Activated naive CD8-positive, alpha-beta T cell treated with anti-CD3 and anti-CD28 coated beads, Interleukin-2, amount 50 U/mL, for 24 hours (primary cell): Measurements from ENCODE around the gene GNAL.
"Not testable (repeated sequence)": the region's sequence is repeated elsewhere in the genome, so short reads cannot be mapped to it uniquely, and the experiment has no call there.

Experiments used
- ATAC-seq: fragments of 150-1000 bp; cut with Tn5 transposase; one replicate; pipeline ENCODE4 v1.10.0; 2021
- DNase-seq: peaks from one replicate; pipeline ENCODE4 v3.0.0; 2021
- H3K27ac Mint-ChIP-seq: one replicate; pipeline ENCODE4 v1.8.0; 2021; ENCODE audit warnings: mild to moderate bottlenecking, mixed read lengths
- H3K27me3 Mint-ChIP-seq: one replicate; pipeline ENCODE4 v1.8.0; 2021; ENCODE audit warnings: mixed read lengths
- H3K36me3 Mint-ChIP-seq: one replicate; pipeline ENCODE4 v1.8.0; 2021; ENCODE audit warnings: low read depth, mixed read lengths
- H3K4me1 Mint-ChIP-seq: one replicate; pipeline ENCODE4 v1.8.0; 2021; ENCODE audit warnings: mixed read lengths
- H3K4me3 Mint-ChIP-seq: one replicate; pipeline ENCODE4 v1.8.0; 2021; ENCODE audit warnings: mild to moderate bottlenecking, moderate library complexity, mixed read lengths
- H3K9me3 Mint-ChIP-seq: one replicate; pipeline ENCODE4 v1.8.0; 2021; ENCODE audit warnings: mixed read lengths

Gene GNAL

DNA sequence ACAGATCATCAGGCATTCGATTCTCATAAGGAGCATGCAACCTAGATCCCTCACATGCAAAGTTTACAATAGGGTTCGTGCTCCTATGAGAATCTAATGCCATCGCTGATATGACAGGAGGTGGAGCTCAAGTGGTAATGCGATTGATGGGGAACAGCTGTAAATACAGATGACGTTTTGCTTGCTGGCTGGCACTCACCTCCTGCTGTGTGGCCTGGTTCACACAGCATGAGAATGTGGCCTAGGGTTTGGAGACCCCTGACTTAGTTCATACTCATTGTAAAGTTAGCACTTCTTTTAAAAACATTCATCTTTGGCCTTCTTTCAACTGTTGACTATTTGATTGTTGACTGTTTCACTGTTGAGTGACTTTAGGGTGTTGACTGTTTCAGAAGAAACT, 153.5 kb downstream of the GNAL start:
- Mint-ChIP-seq H3K27ac (no peak overlapping the region), H3K4me3 (no peak overlapping the region), H3K27me3 (no peaks in the 10 kb centered on the region), H3K9me3 (no peaks in the 10 kb centered on the region), H3K4me1 (no peaks in the 10 kb centered on the region), H3K36me3 (no peaks in the 10 kb centered on the region)
- no peak for DNase-seq
- no peak for ATAC-seq

DNA sequence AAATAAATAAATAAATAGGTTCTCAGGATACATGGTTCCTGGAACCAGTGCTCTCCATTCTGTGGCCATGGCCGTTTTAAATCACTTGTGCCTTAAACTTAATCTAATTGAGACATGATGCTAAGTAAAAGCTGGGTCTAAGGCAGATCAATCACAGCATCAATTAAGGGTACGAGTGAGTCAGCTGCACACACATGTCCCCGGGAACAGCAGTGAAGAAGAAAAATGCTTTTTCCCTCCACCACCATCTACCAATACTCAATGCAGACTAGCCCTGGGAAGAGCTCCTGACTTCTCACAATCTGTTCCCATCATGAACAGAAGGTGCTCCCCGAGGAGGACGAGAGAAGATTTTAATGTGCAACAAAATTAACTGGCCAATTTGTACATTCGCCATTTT, 155.4 kb downstream of the GNAL start:
- no peaks in the 10 kb centered on the region for H3K27me3 Mint-ChIP-seq
- no peaks in the 10 kb centered on the region for H3K9me3 Mint-ChIP-seq
- no peak overlapping the region for H3K4me3 Mint-ChIP-seq
- H3K4me1 Mint-ChIP-seq: peaks cover 8% of the 10 kb centered on the region
- no peaks in the 10 kb centered on the region for H3K36me3 Mint-ChIP-seq
- H3K27ac Mint-ChIP-seq: no peak overlapping the region
- ATAC-seq (no peak), DNase-seq (no peak)

DNA sequence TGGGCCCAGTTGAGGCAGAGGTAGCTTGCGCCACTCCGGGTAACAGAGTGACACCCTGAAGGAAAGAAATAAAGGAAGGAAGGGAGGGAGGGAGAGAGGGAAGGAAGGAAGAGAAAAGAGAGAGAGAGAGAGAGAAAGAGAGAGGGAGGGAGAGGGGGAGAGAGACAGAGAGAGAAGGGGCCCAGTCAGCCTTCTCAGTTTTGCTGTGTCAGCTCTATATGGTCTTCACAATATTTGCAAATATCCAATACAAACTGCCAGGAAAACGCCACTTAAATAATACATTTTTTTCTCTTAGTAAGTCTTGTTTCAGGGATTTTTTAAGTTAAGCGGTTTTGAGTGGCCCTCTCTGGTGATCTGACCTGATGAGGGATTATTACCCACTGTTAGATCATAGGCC, 156.6 kb downstream of the GNAL start:
- Mint-ChIP-seq H3K27ac (no peak overlapping the region), H3K36me3 (no peaks in the 10 kb centered on the region), H3K9me3 (no peaks in the 10 kb centered on the region), H3K27me3 (no peaks in the 10 kb centered on the region), H3K4me1 (peaks cover 20% of the 10 kb centered on the region), H3K4me3 (no peak overlapping the region)
- ATAC-seq (no peak), DNase-seq (no peak)

DNA sequence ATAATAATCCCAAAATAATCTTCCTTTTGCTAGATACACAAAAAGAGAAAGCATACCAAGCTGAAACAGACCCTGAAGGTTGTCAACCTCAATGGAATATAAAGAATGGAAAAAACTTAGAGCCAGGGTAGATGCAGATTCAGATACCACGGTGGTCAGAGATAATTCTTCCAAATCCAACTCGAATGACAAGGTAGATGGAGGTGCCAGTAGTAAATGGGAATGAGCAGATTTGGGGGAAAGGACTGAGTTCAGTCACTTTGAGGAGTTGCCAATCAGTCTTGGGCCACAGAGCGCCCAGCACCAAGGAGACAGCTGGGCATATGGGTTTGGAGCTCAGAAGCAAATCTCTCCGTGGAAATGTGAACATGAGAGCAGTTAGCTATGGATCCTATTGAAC, 158.7 kb downstream of the GNAL start:
- Mint-ChIP-seq H3K27ac (no peak overlapping the region), H3K4me1 (peaks cover 33% of the 10 kb centered on the region), H3K36me3 (peaks cover 2% of the 10 kb centered on the region), H3K27me3 (no peaks in the 10 kb centered on the region), H3K4me3 (no peak overlapping the region), H3K9me3 (no peaks in the 10 kb centered on the region)
- no peak for DNase-seq
- no peak for ATAC-seq

DNA sequence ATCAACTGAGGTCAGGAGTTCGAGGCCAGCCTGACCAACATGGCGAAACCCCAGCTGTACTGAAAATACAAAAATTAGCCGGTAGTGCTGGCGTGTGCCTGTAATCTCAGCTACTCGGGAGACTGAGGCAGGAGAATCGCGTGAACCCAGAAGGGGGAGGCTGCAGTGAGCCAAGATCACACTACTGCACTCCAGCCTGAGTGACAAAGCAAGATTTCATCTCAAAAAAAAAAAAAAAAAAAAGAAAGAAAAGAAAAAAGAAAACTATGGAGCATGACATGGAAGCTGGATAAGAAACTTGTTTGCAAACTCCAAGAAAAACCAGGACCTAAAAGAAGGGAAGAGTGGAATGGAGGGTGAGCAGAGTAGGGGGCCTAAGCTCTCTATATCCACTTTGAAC, 160.2 kb downstream of the GNAL start:
- Mint-ChIP-seq H3K4me3 (no peak overlapping the region), H3K27me3 (no peaks in the 10 kb centered on the region), H3K4me1 (peaks cover 45% of the 10 kb centered on the region)

DNA sequence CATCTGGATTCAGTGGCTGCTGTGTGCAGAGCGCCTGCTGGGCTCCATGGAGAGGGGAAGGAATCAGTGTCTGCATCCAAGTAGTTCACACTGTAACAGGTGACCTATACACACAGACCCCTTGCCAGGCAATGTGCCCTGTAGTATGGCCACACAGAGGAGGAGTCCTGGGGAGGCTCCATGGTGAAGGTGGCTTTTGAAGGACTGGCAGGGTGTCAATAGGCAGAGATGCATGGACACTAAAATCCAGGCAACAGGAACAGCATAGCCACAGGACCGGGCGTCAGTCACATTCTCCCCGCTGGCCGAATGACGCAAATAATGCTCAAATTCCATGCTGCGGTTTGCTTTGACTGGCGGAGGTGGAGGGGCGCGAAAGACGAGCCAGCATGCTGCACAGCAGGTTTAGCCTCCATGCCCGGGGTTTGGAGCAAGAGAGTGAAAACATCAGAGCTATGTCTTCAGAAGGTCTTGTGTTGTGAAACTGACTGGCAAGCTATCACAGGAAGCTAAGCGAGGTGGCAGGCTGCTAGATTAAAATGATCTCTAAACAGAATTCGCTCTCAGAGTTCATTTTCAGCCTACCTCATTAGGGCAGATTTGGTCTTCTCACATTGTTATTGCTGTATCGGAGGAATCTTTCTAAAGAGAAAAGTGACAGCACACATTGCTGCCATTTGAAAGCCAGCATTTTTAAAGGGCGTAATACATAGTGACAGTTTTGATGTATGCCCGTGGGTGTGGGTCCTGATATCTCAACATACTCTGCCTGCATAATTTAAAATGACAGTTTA, 161.0 kb downstream of the GNAL start:
- H3K4me3 Mint-ChIP-seq: peak overlapping the region; percentile 98
- peaks cover 47% of the 10 kb centered on the region for H3K4me1 Mint-ChIP-seq
- DNase-seq (peak; percentile 59), ATAC-seq (peak; percentile 45)
- peak overlapping the region; percentile 98 for H3K27ac Mint-ChIP-seq
- H3K36me3 Mint-ChIP-seq: peaks cover 5% of the 10 kb centered on the region
- no peaks in the 10 kb centered on the region for H3K9me3 Mint-ChIP-seq
- H3K27me3 Mint-ChIP-seq: no peaks in the 10 kb centered on the region

More for the DNA sequence above, 160.2 kb downstream of the GNAL start:
- no peak for ATAC-seq
- Mint-ChIP-seq H3K36me3 (peaks cover 4% of the 10 kb centered on the region), H3K27ac (no peak overlapping the region), H3K9me3 (no peaks in the 10 kb centered on the region)
- no peak for DNase-seq

DNA sequence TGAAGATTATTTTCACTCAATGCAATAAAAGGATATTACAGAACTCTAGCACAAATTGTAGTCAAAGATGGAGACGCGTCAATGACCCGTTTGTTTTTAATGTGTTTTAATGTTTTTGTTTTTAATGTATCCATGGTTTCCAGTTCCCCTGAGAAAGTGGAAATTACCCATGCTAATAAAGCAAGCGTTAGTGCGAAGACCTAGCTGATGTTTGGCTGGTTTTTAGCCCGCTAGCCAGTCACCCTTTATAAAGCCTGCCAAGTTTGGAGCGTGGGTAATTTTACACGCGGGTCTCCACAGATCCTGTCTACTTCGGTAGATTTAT, 161.7 kb downstream of the GNAL start:
- Mint-ChIP-seq H3K4me1 (peaks cover 51% of the 10 kb centered on the region), H3K27ac (peak overlapping the region; percentile 98), H3K9me3 (no peaks in the 10 kb centered on the region), H3K36me3 (peaks cover 5% of the 10 kb centered on the region), H3K4me3 (peak overlapping the region; percentile 98), H3K27me3 (no peaks in the 10 kb centered on the region)
- peak; percentile 35 for ATAC-seq
- DNase-seq: no peak

DNA sequence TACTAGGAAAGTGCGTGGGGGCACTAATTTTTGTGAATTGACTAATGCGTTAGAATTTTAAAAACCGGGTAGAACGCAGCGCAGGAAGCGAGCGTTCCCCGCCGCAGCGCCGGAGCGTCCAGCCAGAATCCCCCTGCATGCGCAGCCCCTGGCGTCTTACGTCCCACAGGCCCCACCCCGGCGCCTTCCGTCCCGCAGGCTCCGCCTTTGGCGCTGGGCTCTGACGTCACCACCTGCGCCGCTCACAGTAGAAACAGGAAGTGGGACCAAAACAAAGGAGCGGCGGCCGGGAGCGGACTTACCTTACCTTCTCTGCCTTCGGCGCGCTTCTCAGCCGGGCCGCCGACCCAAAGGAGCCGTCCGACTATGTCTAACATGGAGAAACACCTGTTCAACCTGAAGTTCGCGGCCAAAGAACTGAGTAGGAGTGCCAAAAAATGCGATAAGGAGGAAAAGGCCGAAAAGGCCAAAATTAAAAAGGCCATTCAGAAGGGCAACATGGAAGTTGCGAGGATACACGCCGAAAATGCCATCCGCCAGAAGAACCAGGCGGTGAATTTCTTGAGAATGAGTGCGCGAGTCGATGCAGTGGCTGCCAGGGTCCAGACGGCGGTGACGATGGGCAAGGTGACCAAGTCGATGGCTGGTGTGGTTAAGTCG, 162.2 kb downstream of the GNAL start, which contains the start of gene CHMP1B:
CHMP1B (plus strand) TSS at position 268 of the 660 bp plus-strand sequence; CDS start at position 367, 99 bp downstream.
- no peaks in the 10 kb centered on the region for H3K27me3 Mint-ChIP-seq
- peaks cover 51% of the 10 kb centered on the region for H3K4me1 Mint-ChIP-seq
- peak; percentile 92 for ATAC-seq
- peak within 1 kb of the TSS; percentile 98 for H3K4me3 Mint-ChIP-seq
- peaks cover 5% of the 10 kb centered on the region for H3K36me3 Mint-ChIP-seq
- peak; percentile 98 for DNase-seq
- peak within 1 kb of the TSS; percentile 98 for H3K27ac Mint-ChIP-seq
- H3K9me3 Mint-ChIP-seq: no peaks in the 10 kb centered on the region

DNA sequence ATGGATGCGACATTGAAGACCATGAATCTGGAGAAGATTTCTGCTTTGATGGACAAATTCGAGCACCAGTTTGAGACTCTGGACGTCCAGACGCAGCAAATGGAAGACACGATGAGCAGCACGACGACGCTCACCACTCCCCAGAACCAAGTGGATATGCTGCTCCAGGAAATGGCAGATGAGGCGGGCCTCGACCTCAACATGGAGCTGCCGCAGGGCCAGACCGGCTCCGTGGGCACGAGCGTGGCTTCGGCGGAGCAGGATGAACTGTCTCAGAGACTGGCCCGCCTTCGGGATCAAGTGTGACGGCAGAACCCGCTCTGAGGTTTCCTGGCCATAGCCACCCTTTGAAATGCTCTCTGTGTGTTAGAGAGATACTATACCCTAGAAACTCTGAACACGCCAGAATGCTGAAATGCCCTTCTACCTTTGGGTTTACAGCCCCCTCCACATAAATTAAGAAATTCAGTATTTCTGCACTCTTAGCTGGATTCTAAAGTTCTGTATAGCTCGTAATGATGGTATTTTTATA, 162.8 kb downstream of the GNAL start:
- Mint-ChIP-seq H3K27ac (peak overlapping the region; percentile 98), H3K36me3 (peaks cover 5% of the 10 kb centered on the region), H3K4me1 (peaks cover 51% of the 10 kb centered on the region), H3K4me3 (peak overlapping the region; percentile 98), H3K27me3 (no peaks in the 10 kb centered on the region), H3K9me3 (no peaks in the 10 kb centered on the region)
- DNase-seq (peak; percentile 50), ATAC-seq (peak; percentile 37)

DNA sequence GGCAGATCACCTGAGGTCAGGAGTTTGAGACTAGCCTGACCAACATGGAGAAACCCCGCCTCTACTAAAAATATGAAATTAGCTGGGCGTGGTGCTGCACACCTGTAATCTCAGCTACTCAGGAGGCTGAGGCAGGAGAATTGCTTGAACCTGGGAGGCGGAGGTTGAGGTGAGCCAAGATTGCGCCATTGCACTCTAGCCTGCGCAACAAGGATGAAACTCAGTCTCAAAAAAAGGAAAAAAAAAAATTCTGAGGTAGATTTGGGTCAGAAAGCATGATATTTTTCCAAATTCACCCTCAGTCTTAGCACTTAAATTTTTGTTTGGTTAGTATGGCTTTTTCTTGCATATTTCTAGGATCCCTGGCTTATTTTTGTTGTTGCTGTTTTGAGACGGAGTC, 165.5 kb downstream of the GNAL start:
- not testable (repeated sequence) for H3K27me3 Mint-ChIP-seq, DNase-seq, H3K9me3 Mint-ChIP-seq, ATAC-seq, H3K4me3 Mint-ChIP-seq, H3K36me3 Mint-ChIP-seq, H3K27ac Mint-ChIP-seq
- H3K4me1 Mint-ChIP-seq: peaks cover 42% of the 10 kb centered on the region

DNA sequence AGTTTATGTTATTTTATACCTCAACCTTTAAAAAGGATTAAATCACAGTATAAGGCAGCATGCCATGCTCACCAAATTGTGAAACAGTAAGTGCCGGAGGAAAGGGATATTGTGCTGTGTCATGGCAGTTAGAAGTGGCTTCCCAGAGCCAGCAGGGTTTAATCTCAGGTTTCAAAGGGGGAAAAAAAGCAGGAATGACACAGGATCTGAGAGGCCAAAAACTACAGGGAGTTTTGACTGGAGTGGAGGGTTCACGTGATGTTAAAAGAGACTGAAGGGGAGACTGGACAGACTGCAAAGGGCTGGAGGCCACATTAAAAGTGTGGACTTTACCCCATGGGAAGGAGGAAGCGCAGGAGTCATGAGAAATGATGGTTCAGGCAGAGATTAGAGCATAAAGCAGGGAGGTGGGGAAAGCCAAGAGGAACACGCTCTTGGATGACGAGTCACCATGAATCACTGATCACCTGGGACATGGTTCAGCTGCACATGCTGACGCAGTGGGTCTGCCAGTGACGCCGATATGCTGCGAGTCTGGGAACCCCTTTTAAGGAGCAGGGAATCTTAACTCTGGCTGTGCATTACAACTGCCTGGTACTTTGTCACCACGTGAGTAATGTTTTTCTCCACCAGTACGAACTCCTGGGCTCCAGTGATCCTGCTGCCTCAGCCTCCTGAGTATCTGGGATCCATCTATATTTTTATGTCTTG, 168.3 kb downstream of the GNAL start:
- DNase-seq (no peak), ATAC-seq (no peak)
- Mint-ChIP-seq H3K36me3 (peaks cover 3% of the 10 kb centered on the region), H3K27ac (no peak overlapping the region), H3K4me3 (no peak overlapping the region), H3K9me3 (no peaks in the 10 kb centered on the region), H3K4me1 (peaks cover 35% of the 10 kb centered on the region), H3K27me3 (no peaks in the 10 kb centered on the region)

DNA sequence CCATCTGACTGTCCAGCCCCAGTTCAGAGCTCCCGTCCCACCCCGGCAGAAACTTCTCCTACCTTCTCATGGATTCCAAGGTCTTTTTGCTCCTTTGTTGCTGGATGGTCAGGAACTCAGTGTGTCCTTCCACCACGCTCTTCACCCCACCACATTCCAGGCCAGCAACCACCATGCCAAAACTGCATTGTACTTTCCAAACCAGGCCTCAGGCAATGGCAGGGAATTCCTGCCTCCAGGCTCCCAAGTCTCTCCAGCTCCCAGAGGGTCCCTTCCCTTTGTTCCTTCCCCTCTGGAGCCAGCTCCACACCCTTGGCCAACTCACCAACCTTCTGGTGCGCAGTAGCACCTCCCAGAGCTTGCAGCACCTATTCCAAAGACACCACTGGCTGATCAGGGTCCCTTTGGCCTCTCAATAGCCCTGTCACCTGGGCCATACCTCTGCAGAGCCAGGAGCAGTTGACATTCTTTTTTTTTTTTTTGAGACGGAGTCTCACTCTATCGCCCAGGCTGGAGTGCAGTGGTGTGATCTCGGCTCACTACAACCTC, 170.3 kb downstream of the GNAL start:
- no peak overlapping the region for H3K27ac Mint-ChIP-seq

DNA sequence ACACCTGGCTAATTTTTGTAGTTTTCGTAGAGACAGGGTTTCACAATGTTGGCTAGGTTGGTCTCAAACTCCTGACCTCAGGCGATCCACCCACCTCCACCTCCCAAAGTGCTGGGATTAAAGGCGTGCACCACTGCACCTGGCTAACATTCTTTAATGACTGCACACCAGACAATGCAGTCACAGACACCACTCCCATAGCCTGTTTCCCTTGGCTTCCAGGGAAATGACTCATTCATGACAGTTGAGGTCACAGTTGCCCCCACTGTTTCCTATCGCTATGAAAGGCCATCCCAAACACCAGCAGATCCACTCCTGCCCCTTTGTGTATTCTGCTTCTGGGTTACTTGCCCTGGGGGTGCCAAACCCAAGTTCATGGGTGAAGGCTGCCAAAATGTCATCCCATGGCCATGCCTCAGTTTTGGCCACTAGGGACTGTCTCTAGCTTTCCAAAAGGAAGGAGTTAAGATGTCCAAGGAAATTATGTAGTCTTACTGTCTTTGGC, 170.9 kb downstream of the GNAL start:
- Mint-ChIP-seq H3K27me3 (no peaks in the 10 kb centered on the region), H3K4me3 (no peak overlapping the region), H3K4me1 (peaks cover 16% of the 10 kb centered on the region), H3K9me3 (no peaks in the 10 kb centered on the region), H3K36me3 (no peaks in the 10 kb centered on the region), H3K27ac (peak overlapping the region; percentile 37)
- no peak for DNase-seq
- ATAC-seq: peak; percentile 77

More for the DNA sequence above, 170.3 kb downstream of the GNAL start:
- ATAC-seq: no peak
- Mint-ChIP-seq H3K4me3 (no peak overlapping the region), H3K27me3 (no peaks in the 10 kb centered on the region), H3K4me1 (peaks cover 18% of the 10 kb centered on the region), H3K36me3 (peaks cover 1% of the 10 kb centered on the region), H3K9me3 (no peaks in the 10 kb centered on the region)
- no peak for DNase-seq
